H1 (cell line): ENCODE results near the gene TCP11. TPM values are rescaled to one million over a fixed set of nuclear protein-coding genes. Genes with fewer than 3 reads are reported as not detected.

Source experiments
- CTCF ChIA-PET: fragments of 300-600 bp; sonication (Branson Sonifier 250); formaldehyde crosslinking; loops from one replicate; lab custom pipeline; 2021; ENCODE audit not compliant: partially characterized antibody; lab: Charles Lee
- POLR2A ChIA-PET: fragments of 300-600 bp; sonication (Branson Sonifier 250); formaldehyde crosslinking; loops from one replicate; lab custom pipeline; 2021; ENCODE audit warnings: inconsistent platforms; ENCODE audit not compliant: partially characterized antibody; lab: Charles Lee
- DNase-seq, 2 experiments: peaks; one replicate each; pipeline versions ENCODE4 v3.0.0 to v3.0.0-alpha.2; 2010 to 2022; ENCODE audit warnings: low spot score in 2 of 2, low read depth in 1 of 2, mixed read lengths in 1 of 2
- FAIRE-seq: peaks from 2 replicates; lab custom pipeline; 2011; peaks lifted over from hg19 to GRCh38; lab: Jason Lieb, UNC
- H2AFZ ChIP-seq: 2 replicates; pipeline ENCODE4 v1.8.1; 2012; ENCODE audit warnings: low read length, inconsistent platforms
- H2AK5ac ChIP-seq: 2 replicates; pipeline ENCODE4 v1.6.1; 2013; ENCODE audit warnings: low read depth, low read length
- H2BK120ac ChIP-seq: replicated peaks from 2 replicates; pipeline ENCODE3; 2013; ENCODE audit warnings: low read depth, low read length, inconsistent platforms
- H2BK12ac ChIP-seq: 2 replicates; pipeline ENCODE4 v1.6.1; 2013; ENCODE audit warnings: low read depth, low read length
- H2BK15ac ChIP-seq: 2 replicates; pipeline ENCODE4 v1.6.1; 2013; ENCODE audit warnings: low read length
- H2BK20ac ChIP-seq: 2 replicates; pipeline ENCODE4 v1.6.1; 2013; ENCODE audit warnings: low read length
- H2BK5ac ChIP-seq: 2 replicates; pipeline ENCODE4 v1.6.1; 2013; ENCODE audit warnings: low read depth, low read length
- H3K14ac ChIP-seq: 2 replicates; pipeline ENCODE4 v1.6.1; 2013; ENCODE audit warnings: inconsistent platforms; ENCODE audit not compliant: insufficient read length
- H3K18ac ChIP-seq: 2 replicates; pipeline ENCODE4 v1.6.1; 2013; ENCODE audit warnings: low read length; ENCODE audit errors: extremely low read depth
- H3K23ac ChIP-seq: 2 replicates; pipeline ENCODE4 v1.6.1; 2013; ENCODE audit warnings: inconsistent platforms; ENCODE audit not compliant: insufficient read length
- H3K23me2 ChIP-seq: 2 replicates; pipeline ENCODE4 v1.6.1; 2013; ENCODE audit warnings: low read depth, low read length
- H3K27ac ChIP-seq: 2 replicates; pipeline ENCODE4 v1.6.1; 2011; ENCODE audit warnings: low read depth, low read length, inconsistent platforms
- H3K27me3 ChIP-seq, 4 experiments: replicated peaks in 1 of 4; 1 replicate in 1 of 4; 2 replicates in 3 of 4; pipeline versions ENCODE4 v1.6.1 to v1.8.1; 2011 to 2013; ENCODE audit warnings: low read length in 3 of 4, mild to moderate bottlenecking in 3 of 4, inconsistent platforms in 2 of 4, mixed read lengths in 2 of 4, moderate library complexity in 1 of 4; ENCODE audit not compliant: control insufficient read depth in 3 of 4, insufficient read depth in 3 of 4; ENCODE audit errors: extremely low read depth in 1 of 4
- H3K36me3 ChIP-seq, 4 experiments: 2 replicates each; pipeline versions ENCODE4 v1.6.1 to v1.8.1; 2011 to 2013; ENCODE audit warnings: mild to moderate bottlenecking in 4 of 4, low read length in 3 of 4, moderate library complexity in 2 of 4, control low read depth in 1 of 4, inconsistent platforms in 1 of 4; ENCODE audit not compliant: insufficient read depth in 4 of 4, control insufficient read depth in 2 of 4
- H3K4ac ChIP-seq: replicated peaks from 2 replicates; pipeline ENCODE3; 2013; ENCODE audit warnings: low read length, low read depth, mixed read lengths, inconsistent platforms; ENCODE audit not compliant: insufficient read length
- H3K4me1 ChIP-seq, 4 experiments: replicated peaks in 1 of 4; 1 replicate in 1 of 4; 2 replicates in 3 of 4; pipeline versions ENCODE4 v1.6.1 to v1.8.1; 2011 to 2013; ENCODE audit warnings: low read length in 3 of 4, inconsistent platforms in 2 of 4, mixed read lengths in 1 of 4; ENCODE audit not compliant: insufficient read depth in 4 of 4, control insufficient read depth in 3 of 4
- H3K4me2 ChIP-seq, 2 experiments: 2 replicates each; pipeline versions ENCODE4 v1.6.1 to v1.8.1; 2011 to 2013; ENCODE audit warnings: low read depth in 2 of 2, low read length in 2 of 2, control low read depth in 1 of 2, inconsistent platforms in 1 of 2, mild to moderate bottlenecking in 1 of 2; ENCODE audit not compliant: insufficient read depth in 1 of 2
- H3K4me3 ChIP-seq, 4 experiments: fragments of 200-600, 300-600 bp in 1 of 4; sonication (generic), shearing (Covaris generic), sonication (Bioruptor Twin) in 1 of 4; 2 replicates each; pipeline versions ENCODE4 v1.5.1 to v1.8.1; 2011 to 2016; ENCODE audit warnings: low read length in 4 of 4, low read depth in 3 of 4, control low read depth in 2 of 4, inconsistent platforms in 2 of 4, mild to moderate bottlenecking in 2 of 4, mixed read lengths in 1 of 4, moderate library complexity in 1 of 4; ENCODE audit not compliant: insufficient read depth in 2 of 4; ENCODE audit errors: extremely low read depth in 1 of 4
- H3K56ac ChIP-seq: replicated peaks from 2 replicates; pipeline ENCODE3; 2013; ENCODE audit warnings: low read depth, mild to moderate bottlenecking, mixed read lengths, low read length, inconsistent platforms; ENCODE audit not compliant: insufficient read length
- H3K79me1 ChIP-seq: 2 replicates; pipeline ENCODE4 v1.6.1; 2013; ENCODE audit warnings: low read depth, low read length, control low read depth
- H3K79me2 ChIP-seq, 2 experiments: 2 replicates each; pipeline versions ENCODE4 v1.6.1 to v1.8.1; 2012 to 2013; ENCODE audit warnings: low read length in 2 of 2, mild to moderate bottlenecking in 2 of 2, inconsistent platforms in 1 of 2; ENCODE audit not compliant: insufficient read depth in 2 of 2, control insufficient read depth in 1 of 2
- H3K9ac ChIP-seq, 4 experiments: replicated peaks in 1 of 4; 1 replicate in 1 of 4; 2 replicates in 3 of 4; pipeline versions ENCODE4 v1.6.1 to v1.8.1; 2011 to 2013; ENCODE audit warnings: low read depth in 3 of 4, low read length in 3 of 4, control low read depth in 2 of 4, mild to moderate bottlenecking in 2 of 4, moderate library complexity in 2 of 4, inconsistent platforms in 1 of 4; ENCODE audit errors: extremely low read depth in 1 of 4
- H3K9me3 ChIP-seq, 2 experiments: 2 replicates each; pipeline versions ENCODE4 v1.6.1 to v1.8.1; 2012 to 2013; ENCODE audit warnings: mild to moderate bottlenecking in 2 of 2, moderate library complexity in 2 of 2, control low read depth in 1 of 2, inconsistent platforms in 1 of 2, low read depth in 1 of 2, low read length in 1 of 2, mixed read lengths in 1 of 2; ENCODE audit not compliant: insufficient read depth in 2 of 2
- H4K20me1 ChIP-seq, 2 experiments: replicated peaks in 1 of 2; 2 replicates each; pipeline versions ENCODE3 to v1.8.1; 2011 to 2013; ENCODE audit warnings: inconsistent platforms in 2 of 2, low read length in 2 of 2, mild to moderate bottlenecking in 1 of 2; ENCODE audit not compliant: insufficient read depth in 2 of 2, control insufficient read depth in 1 of 2
- H4K5ac ChIP-seq: 2 replicates; pipeline ENCODE4 v1.6.1; 2013; ENCODE audit warnings: low read length, low read depth, mixed read lengths, inconsistent platforms; ENCODE audit not compliant: insufficient read length
- H4K8ac ChIP-seq: 2 replicates; pipeline ENCODE4 v1.8.0; 2013; ENCODE audit warnings: mild to moderate bottlenecking, moderate library complexity, low read length, inconsistent platforms; ENCODE audit not compliant: insufficient read depth; ENCODE audit errors: extremely low read depth
- H4K91ac ChIP-seq: replicated peaks from 2 replicates; pipeline ENCODE3; 2013; ENCODE audit warnings: low read length, mixed read lengths, inconsistent platforms; ENCODE audit not compliant: insufficient read length
- BRCA1 ChIP-seq: IDR thresholded peaks from 2 replicates; pipeline ENCODE4 v1.6.1; 2012; ENCODE audit warnings: low read depth, low read length, improper control_type of control experiment
- CEBPB ChIP-seq: IDR thresholded peaks from 2 replicates; pipeline ENCODE4 v1.6.1; 2012; ENCODE audit warnings: low read depth, low read length
- CHD1 ChIP-seq: IDR thresholded peaks from 2 replicates; pipeline ENCODE4 v1.6.1; 2012; ENCODE audit warnings: low read depth, low read length, improper control_type of control experiment
- KDM1A ChIP-seq: fragments of 200-600, 300-600 bp; sonication (generic); IDR thresholded peaks from 2 replicates; pipeline ENCODE4 v1.7.1; 2016; ENCODE audit warnings: mild to moderate bottlenecking, low read length, borderline replicate concordance
- POLR2AphosphoS5 ChIP-seq: IDR thresholded peaks from 2 replicates; pipeline ENCODE4 v1.6.1; 2011; ENCODE audit warnings: low read depth, low read length
- RBBP5 ChIP-seq: IDR thresholded peaks from 2 replicates; pipeline ENCODE4 v1.7.1; 2012; ENCODE audit warnings: low read depth, mild to moderate bottlenecking, inconsistent platforms, low read length, moderate library complexity, borderline replicate concordance
- RFX5 ChIP-seq: IDR thresholded peaks from 2 replicates; pipeline ENCODE4 v1.6.1; 2011; ENCODE audit warnings: low read depth, low read length, improper control_type of control experiment, borderline replicate concordance
- RNF2 ChIP-seq: fragments of 200-900, 300-1000 bp; sonication (generic); IDR thresholded peaks from 2 replicates; pipeline ENCODE4 v1.7.1; 2016; ENCODE audit warnings: borderline replicate concordance, low read depth, mild to moderate bottlenecking, antibody characterized with exemption, low read length; ENCODE audit not compliant: poor library complexity, severe bottlenecking; ENCODE audit errors: missing control alignments
- RXRA ChIP-seq: IDR thresholded peaks from 2 replicates; pipeline ENCODE4 v1.6.1; 2011; ENCODE audit warnings: low read depth, mild to moderate bottlenecking, low read length, moderate library complexity; ENCODE audit not compliant: insufficient read depth
- SP2 ChIP-seq: IDR thresholded peaks from 2 replicates; pipeline ENCODE4 v1.6.1; 2012; ENCODE audit warnings: mild to moderate bottlenecking, low read length, inconsistent platforms
- SRF ChIP-seq: IDR thresholded peaks from 2 replicates; pipeline ENCODE4 v1.6.1; 2011; ENCODE audit warnings: mild to moderate bottlenecking, low read depth, low read length, moderate library complexity
- USF2 ChIP-seq: IDR thresholded peaks from 2 replicates; pipeline ENCODE4 v1.6.1; 2011; ENCODE audit warnings: low read length, improper control_type of control experiment
- WGBS, 2 experiments: shearing (Covaris generic) in 1 of 2; methylation state at CpG; one replicate each; pipeline versions ENCODE4 v1.1.6 to v1.1.7; 2013 to 2015; ENCODE audit warnings: low lambda C conversion rate in 2 of 2, mixed read lengths in 2 of 2, inconsistent platforms in 1 of 2, low coverage in 1 of 2, missing lambda C conversion rate in 1 of 2; ENCODE audit not compliant: insufficient replicate concordance in 2 of 2, insufficient coverage in 1 of 2, insufficient read length in 1 of 2; ENCODE audit errors: extremely low coverage in 1 of 2, missing lambda C conversion rate in 1 of 2; 5-methylcytosine and 5-hydroxymethylcytosine counted together
- polyA plus RNA-seq, 7 experiments: library from polyadenylated mRNA; depleted of rRNA in 3 of 7; stranded (reverse) in 5 of 7; unstranded in 2 of 7; fragments of >200 nt in 5 of 7; fragments of 200-250 nt in 2 of 7; gene quantifications; 1 replicate in 5 of 7; 2 replicates in 1 of 7; 4 replicates in 1 of 7; pipeline versions ENCODE4 v1.2.1 to v1.2.3, GENCODE V29; 2011 to 2013; ENCODE audit warnings: missing spikeins in 2 of 7, mixed read lengths in 2 of 7
- total RNA-seq: library from RNA; stranded (reverse); fragmentation: NEBNext Ultra II Directional; extraction: Animal tissue kit (Norgen Biotek cat#: 25700); gene quantifications from 2 replicates; pipeline ENCODE4 v1.2.1, GENCODE V29; 2021

Gene TCP11
- total and polyA plus RNA-seq, 2 of the 8 experiments (the other 6 are each of a cell fraction or from before 2014, with no cell fraction given) = 0.11 TPM; not detected in 1

GRCh38 chr6:35072051-35072697, 69.0 kb downstream of the TCP11 start:
- DNase-seq (no peak), FAIRE-seq (no peak)
- H4K20me1 ChIP-seq = no peaks in the 10 kb centered on the region
- peaks cover 4 to 26% (median 15%) of the 10 kb centered on the region in 4 experiments for H3K4me1 ChIP-seq
- no peak overlapping the region for H2BK120ac ChIP-seq
- no peak overlapping the region for H3K23ac ChIP-seq
- H3K27ac ChIP-seq = no peak overlapping the region
- H3K9ac ChIP-seq = no peak overlapping the region
- no peak overlapping the region for H4K5ac ChIP-seq
- 85% methylated on average over 15 of the region's 15 CpGs; no CpG with 5 or more reads in 1 of the 2 experiments for WGBS, 2 experiments
- H3K9me3 ChIP-seq = no peaks in the 10 kb centered on the region
- no peak overlapping the region for H3K14ac ChIP-seq
- no peak overlapping the region; the same call in 1 of the 2 replicates for H3K18ac ChIP-seq
- H2BK20ac ChIP-seq = no peak overlapping the region
- H3K79me2 ChIP-seq = no peaks in the 10 kb centered on the region
- no peak overlapping the region for H2AK5ac ChIP-seq
- no peak overlapping the region for H2BK15ac ChIP-seq
- H4K8ac ChIP-seq = no peak overlapping the region
- no peak overlapping the region for H4K91ac ChIP-seq
- no peak overlapping the region for H3K4me3 ChIP-seq
- ChIA-PET POLR2A (interaction anchor here (0.7 kb wide), 1 partner anchor 67 kb away, joined by 3 read pairs; no protein-coding TSS in a partner anchor), CTCF (interaction anchor here (1.2 to 8.6 kb wide), 5 partner anchors 18 to 169 kb away, joined by 3 to 52 read pairs (median 5); no protein-coding TSS in a partner anchor)
- no peaks in the 10 kb centered on the region; the same call in 1 of the 2 replicates for H3K23me2 ChIP-seq
- no peak overlapping the region for H3K4ac ChIP-seq
- H3K4me2 ChIP-seq = peak overlapping the region in 1 of 2 experiments; percentile 36; a peak in 1 of 4 replicates
- H3K79me1 ChIP-seq = no peaks in the 10 kb centered on the region; the same call in 1 of the 2 replicates
- H2AFZ ChIP-seq = no peak overlapping the region
- H2BK12ac ChIP-seq = no peak overlapping the region; the same call in none of the 2 replicates
- H2BK5ac ChIP-seq = no peak overlapping the region
- H3K36me3 ChIP-seq = peaks cover 0 to 3% (median 0%) of the 10 kb centered on the region in 4 experiments; a peak in 1 of 8 replicates
- no peaks in the 10 kb centered on the region for H3K27me3 ChIP-seq
- no peak overlapping the region for H3K56ac ChIP-seq
- TF ChIP-seq RNF2 (no peak), CHD1 (no peak), CEBPB (no peak), RFX5 (no peak), SRF (no peak), RXRA (no peak), BRCA1 (no peak), POLR2AphosphoS5 (no peak), RBBP5 (no peak), SP2 (no peak), KDM1A (no peak), USF2 (no peak)
